ENCODE data around the gene ALK. TPM values are rescaled to one million over a fixed set of nuclear protein-coding genes. Genes with fewer than 3 reads are reported as not detected.

ALK gene
- total RNA-seq, 2 experiments from 2014 or later: not detected

DNA sequence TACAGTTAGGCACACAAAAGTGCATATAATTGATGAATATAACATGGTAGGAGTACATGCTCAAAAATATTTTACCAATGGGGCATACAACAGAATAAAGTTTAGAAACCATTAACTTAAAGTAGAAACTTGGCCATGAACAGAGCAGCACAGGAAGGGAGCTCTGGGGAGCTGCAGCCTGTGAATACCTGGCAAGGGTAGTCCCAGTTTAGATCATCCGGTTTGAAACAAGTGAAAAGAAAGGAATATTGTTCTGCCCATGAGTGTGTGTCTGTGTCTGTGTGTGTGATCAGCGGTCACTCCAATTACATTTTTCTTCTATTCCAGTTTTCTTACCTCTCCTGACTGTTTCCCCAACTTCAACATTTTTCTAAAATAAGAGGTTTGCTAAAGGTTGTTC lies 233.0 kb downstream of the ALK start:
- ChIA-PET POLR2A (no interaction called here), CTCF (no interaction called here)

DNA sequence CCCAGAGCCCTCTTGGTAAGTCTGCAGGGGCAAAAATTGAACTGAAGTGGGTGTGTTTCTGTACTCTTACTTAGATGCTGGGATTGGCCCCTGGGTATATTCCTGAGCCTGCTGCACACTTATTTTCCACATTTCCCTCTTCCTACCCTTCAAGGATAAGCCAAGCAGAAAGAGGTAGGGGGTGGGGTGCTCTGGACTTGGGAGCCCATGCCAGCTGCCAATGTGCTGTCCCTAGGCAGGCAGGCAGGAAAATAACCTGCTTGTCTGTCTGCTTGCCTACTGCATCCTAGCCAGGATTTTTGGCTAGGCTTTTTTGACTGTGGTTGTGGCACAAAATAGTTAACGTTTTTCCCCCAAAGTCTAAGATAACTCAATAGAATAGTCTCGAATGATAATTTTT lies 234.3 kb downstream of the ALK start:
- CTCF ChIA-PET: no interaction called here
- POLR2A ChIA-PET: no interaction called here

DNA sequence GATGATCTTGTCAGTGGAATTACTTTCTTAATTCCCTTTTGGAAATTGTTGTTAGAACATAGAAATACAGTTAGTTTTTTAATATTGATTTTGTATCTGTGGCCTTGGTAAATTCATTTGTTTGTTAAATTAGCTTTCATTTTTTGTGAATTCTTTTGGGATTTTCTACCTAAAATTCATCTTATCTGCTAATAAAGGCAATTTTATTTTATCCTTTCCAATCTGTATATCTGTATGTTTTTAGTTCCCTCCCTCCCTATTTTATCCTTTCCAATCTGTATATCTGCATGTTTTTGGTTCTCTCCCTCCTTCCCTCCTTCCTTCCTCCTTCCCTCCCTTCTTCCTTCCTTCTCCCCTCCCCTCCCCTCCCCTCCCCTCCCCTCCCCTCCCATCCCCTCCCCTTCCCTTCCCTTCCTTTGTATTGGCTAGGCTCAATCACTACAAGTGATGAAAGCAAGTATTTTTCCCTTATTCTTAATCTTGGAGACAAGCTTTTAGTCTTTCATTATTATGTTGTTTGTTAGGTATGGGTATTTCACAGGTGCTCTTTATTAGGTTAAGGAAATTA lies 244.4 kb downstream of the ALK start:
- ChIA-PET CTCF (no interaction called here), POLR2A (no interaction called here)

DNA sequence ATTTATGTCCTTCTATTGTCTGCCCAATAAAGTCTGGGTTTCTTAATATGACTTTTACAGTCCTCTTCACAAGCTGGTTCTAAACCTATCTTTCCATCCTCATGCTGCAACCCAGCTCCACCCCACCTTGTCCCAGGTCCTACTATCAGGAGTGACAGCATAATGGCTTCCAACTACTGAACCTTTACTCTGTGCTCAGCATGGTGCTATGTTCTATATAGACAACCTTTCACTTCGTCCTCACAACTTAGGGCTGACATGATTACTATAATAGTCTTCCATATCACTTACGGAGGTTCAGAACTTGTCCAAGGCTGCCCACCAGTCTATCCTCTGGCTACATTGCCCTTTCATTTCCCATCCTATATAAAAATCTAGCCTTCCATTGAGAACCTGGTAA lies 256.8 kb downstream of the ALK start:
- ChIA-PET CTCF (no interaction called here), POLR2A (no interaction called here)

DNA sequence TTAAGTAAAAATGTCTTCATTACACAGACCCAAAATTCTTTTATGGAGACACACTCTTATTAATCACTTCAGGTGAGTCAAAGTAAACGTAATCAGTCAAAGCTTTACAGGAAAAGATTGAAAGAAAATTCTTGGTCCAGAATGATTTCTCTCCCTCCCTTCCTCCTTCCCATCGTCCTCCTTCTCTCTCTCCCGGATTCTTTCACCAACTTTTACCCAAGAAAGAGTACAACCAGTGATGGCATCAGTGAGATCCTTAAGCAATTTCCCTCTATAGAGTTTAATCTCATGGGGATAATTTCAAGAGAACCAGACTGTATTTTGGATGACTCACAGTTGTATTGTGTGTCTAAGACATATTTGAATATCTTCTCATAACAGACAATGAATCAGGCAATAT lies 258.1 kb downstream of the ALK start:
- ChIA-PET POLR2A (no interaction called here), CTCF (no interaction called here)

DNA sequence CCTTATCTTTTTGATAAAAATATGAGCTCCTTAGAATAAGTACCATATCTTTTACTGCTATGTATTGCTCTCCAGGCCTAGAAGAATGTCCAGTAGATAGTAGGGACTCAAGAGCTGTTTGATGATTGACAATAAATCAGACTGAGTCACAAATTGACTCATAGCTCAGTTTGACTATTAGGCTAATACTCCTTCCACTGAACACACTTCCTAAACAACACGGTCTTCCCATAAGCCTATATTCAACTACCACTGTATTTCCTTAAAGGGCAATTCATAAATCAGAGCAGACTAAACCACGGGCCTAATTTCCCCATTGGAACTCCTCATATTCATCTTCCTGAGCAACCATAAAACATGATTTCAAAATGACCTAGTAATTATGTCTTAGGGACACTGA lies 258.5 kb downstream of the ALK start:
- POLR2A ChIA-PET: no interaction called here
- CTCF ChIA-PET: no interaction called here

DNA sequence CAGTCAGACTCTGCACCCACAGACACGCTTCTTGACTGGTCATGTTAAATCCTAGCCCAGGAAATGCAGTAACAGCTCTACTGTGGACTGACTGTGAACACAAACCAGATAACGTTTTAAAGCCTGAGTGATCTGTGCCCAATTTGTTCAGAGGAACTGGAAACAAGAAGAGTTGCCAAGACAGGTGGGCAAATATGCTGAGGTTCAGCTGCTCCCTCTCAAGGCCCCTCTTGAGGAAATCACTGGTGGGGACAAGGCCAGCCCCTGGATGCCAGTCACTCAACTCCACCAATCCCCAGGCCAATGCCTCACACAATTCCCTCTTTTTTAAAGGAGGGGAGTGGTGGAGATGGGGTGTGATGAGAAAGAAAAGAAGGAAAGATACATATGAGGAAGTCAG lies 261.2 kb downstream of the ALK start:
- POLR2A ChIA-PET: no interaction called here
- CTCF ChIA-PET: no interaction called here

DNA sequence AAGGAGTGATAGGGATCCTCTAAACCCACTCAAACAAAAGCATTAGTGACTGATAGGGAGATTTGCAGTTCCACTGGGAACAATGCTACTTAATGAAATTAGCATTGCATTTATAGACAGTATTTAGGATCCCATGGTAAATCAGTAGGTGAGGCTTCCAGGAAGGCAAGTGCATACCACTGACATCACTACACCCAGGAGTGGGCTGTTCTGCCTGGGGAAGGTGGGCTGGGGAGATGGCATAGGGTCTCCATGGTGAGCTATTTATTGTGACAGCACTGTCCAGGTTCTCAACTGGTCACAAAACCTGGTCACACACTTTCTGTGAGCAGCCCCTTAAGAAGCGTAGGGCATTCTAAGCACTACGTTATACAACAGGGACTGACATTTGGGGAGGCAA lies 262.2 kb downstream of the ALK start:
- CTCF ChIA-PET: no interaction called here
- POLR2A ChIA-PET: no interaction called here

DNA sequence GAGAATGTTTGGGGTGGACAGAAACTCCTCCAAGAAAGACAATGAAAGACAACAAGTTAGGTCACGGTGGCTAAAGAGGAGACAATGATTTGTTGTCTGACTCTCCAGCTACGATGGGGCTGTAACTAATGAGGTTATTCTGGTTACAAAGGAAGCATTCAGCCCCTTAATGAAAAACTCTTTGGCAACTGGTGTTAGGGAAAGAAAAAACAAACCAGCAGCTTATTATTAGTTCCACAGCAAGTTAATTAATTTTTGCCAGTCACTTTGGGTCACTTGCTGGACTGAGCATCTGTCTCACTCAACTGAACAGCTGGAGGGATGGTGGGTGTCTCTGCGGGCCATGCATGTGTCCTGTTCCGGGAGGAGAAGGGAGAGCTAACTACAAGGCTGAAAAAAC lies 263.7 kb downstream of the ALK start:
- ChIA-PET CTCF (no interaction called here), POLR2A (no interaction called here)

DNA sequence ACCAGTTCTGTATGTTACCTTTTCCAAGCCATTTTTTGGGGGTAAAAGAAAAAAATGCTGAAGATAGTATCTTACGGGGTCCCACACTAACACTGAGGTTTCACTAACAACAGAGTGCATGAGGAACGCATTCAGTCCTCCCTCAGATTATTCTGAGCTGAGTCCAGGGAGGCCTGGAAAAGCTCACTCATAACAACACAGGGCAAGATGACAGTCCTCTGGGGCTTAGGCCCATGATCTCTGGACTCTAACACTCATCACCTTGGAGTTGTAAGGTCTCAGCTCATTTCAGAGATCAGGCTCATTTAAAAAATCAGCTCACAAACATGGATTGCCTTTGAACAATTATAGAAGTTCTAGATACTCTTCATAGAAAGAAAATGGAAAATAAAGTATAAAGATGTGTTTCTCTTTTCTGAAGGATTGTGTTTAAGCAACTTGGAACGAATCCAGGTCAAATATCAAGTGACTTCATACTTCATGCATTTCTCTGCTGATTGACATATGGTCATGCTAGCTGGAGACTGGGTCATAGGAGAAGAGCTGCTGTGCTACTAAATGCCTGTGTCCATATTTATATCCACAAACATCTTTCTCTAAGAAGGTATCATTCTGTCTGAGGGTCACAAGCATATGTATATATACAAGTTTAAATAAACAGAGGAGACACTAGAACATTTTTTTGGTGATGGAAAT lies 265.8 kb downstream of the ALK start:
- CTCF ChIA-PET: no interaction called here
- POLR2A ChIA-PET: no interaction called here

DNA sequence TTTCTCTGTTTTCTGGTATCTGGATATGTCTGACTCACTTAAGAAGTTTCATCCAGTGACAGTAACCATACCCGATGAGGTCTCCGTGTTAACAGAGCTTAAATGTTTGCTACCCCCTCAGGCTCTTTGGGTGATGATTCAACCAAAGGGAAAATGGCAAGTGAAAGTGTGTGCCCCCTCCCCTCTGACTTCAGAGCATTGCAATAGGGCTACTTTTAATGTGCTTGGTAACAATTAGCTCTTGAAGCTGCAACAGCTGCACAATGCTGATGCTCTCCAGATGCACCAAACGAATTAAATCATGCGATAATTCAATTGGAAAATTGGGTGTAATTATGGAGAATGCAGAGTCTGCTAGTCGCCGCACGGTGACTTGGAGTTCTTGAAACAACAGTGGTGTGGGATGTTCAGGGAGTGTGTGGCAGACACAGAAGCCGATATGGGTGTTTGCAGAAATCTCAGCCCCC lies 270.7 kb downstream of the ALK start:
- ChIA-PET CTCF (no interaction called here), POLR2A (no interaction called here)

DNA sequence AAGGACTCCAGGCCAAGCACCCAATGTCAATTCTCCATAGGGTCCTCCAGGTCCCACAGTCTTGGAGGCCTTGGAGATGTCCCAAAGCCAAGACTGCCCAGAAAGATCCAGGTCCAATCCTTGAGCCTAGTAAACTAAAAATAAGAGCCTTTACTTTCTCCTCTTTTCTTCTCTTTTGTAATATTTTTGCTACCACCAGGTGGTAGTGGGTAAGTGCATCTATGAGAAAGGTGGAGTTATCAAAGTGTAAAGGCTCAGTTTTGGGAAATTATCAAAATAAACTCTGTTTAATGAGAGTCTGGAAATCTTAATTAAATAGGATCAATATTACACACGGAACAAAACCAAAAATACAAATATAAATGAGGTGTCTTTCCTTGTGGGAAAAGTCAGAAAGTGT lies 276.4 kb downstream of the ALK start:
- ChIA-PET CTCF (no interaction called here), POLR2A (no interaction called here)

DNA sequence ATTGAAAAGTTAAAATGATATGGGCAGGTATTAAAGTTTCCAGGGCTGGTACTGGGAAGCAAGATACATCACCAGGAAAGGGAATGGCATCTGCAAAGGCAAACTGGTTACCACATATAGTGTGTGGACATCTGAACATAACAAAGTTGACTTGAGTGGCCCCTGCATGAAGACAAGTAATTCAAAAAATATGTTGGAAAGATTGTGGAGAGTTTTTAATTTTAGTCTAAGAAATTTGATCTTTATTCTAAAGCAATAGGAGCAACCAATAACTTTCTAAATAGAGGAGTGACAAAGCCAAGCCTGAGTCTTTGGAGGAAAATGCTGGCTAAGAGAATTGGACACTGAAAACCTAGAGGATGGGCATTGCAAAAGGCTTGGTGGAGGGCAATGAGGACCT lies 278.2 kb downstream of the ALK start:
- ChIA-PET POLR2A (no interaction called here), CTCF (no interaction called here)

DNA sequence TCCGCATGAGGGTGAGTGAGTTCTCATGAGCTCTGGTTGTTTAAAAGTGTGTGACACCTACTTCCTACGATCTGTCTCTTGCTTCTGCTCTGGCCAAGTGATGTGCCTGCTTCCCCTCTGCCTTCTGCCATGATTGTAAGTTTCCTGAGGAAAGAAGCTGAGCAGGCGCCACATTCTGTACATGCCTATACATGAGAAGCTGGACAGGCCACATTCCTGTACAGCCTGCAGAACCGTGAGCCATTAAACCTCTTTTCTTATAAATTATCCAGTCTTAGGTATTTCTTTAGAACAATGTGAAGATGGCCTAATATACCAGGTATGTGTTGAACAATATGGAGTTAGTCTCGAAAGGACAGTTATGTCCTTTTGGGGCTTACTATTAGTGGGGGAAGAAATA lies 281.0 kb downstream of the ALK start:
- POLR2A ChIA-PET: no interaction called here
- CTCF ChIA-PET: no interaction called here

DNA sequence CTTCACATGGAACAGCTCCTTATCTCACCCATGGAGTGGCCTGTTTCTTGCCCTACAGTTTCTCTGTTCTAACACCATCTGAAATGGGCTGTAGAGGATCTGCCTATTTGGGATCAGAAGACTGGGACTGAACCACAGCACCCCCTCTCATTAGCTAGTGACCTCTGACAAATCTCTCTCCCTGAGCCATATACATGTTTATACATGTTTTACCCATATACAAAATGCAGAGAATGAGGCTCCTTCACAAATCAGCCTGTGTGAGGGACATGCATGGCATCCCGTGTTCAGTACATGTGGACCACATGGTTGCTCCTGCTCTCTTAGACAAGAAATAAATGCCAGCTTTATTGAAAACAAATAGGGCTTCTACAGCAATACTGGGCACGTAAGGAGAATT lies 282.7 kb downstream of the ALK start:
- CTCF ChIA-PET: no interaction called here
- POLR2A ChIA-PET: no interaction called here

DNA sequence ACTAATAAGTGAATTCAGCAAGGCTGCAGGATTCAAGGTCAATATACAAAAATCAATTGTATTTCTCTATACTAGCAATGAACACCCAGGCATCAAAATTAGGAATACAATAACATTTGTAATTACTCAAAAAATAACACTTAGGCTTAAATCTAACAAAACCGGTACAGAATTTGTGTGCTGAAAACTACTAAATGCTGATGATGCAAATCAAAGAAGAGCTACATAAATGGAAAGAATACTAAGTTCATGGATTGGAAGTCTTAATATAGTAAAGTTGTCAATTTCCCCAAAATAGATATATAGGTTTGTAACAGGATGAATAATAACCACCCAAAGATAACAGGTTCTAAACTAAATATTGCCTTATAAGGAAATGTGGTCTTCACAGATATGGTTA lies 286.5 kb downstream of the ALK start:
- CTCF ChIA-PET: no interaction called here
- POLR2A ChIA-PET: no interaction called here

DNA sequence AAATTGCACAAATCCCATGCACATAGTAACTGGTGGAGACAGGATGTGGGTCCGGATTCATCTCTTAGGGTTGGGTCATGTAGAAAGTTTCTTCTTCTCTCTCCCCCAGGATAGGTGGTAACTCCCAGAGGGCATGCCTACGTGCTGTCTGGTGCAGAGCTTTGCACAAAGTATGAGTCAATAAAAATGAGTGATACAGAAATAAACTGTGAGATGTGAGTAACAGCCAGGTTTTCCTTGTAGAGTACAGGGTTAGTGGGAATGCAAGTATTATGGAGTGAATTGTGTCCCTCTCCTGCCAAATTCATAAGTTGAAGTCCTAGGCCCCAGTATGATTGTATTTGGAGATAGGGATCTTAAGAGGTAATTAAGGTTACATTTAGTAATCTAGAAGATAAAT lies 289.4 kb downstream of the ALK start:
- CTCF ChIA-PET: no interaction called here

DNA sequence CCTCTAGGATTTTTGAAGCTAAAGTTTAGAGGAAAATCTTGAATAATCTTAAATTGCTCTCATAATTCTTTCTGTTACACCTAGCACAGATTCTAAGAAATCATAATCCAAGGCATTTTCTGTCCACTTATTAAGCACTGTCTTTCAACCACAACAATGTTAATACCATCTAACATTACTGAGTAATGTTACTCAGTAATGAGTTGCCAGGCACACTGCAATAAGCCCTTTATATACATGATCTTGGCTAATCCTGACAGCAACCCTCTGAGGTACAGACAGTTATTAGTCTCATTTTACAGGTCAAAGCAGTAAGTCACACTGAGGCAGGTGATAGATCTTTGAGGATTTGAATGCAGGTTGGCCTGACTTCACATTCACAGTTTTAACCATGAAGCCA lies 291.9 kb downstream of the ALK start:
- CTCF ChIA-PET: no interaction called here

More for the DNA sequence above, 289.4 kb downstream of the ALK start:
- POLR2A ChIA-PET: no interaction called here

DNA sequence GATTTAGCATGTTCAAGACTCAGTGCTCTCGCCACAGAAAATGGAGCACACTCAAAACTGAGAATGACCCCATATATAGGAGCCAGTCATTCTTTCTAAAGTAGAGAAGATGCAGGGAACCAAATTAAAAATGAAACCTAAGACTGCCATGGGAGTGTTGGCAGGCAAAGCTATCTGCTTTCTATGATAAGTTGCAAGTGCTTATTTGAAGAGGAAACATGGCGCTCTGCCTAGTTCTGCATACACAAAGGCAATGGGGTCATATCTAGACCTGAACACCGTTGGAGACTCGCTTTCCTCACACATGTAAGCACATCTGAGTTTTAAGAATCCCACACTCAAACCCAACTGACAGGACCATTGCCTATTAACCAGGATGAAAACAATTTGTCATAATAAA lies 292.5 kb downstream of the ALK start:
- POLR2A ChIA-PET: no interaction called here
- CTCF ChIA-PET: no interaction called here

More for the DNA sequence above, 291.9 kb downstream of the ALK start:
- POLR2A ChIA-PET: no interaction called here

DNA sequence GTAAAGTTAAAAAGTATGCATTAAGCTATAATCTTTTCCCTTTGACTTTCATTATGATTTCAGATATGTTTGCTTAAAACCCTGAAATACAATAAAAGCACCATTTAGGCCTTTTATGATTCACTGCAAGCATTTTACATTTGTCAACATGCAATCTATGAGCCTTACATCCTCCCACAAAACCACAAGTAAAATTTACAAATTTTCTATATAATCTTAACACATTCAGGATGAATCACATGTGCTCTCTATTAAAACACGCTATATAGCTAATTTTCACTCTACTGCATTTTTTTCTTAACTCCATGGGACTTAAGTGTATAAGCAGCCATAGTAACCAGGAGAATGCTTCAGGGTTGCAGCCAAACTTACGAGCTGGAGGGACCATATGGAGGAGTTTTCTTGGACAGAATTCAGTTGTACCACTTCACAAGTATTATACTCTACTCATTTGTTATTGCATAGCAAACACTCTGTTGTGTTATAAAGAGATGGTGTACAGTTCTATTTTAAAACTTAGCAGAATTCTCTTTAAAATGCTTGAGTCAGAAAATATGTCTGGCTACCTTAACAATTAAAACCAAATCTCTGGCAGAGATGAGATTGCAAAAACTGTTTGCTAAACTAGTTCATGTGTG lies 293.2 kb downstream of the ALK start:
- ChIA-PET CTCF (no interaction called here), POLR2A (no interaction called here)

DNA sequence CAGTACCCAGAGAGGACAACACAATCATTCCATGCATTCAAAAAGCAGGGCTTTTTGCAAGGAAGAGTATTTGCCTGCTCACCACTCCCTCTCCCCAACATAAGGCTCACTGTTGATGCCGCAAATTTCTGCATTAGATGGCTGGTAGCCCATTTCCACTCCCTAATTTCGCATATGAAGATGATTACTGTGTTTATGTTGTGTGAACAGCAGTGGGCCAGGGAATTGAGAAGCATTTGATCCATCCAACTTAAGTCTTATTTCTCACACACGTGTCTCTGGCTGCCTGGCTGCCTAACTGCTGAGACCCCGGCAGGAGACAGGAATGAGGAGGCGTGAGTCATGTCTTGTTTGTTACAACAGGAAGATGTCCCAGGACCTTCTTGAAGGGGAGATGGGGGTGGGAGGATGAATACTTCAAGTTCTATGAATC lies 294.1 kb downstream of the ALK start:
- POLR2A ChIA-PET: no interaction called here
- CTCF ChIA-PET: no interaction called here

DNA sequence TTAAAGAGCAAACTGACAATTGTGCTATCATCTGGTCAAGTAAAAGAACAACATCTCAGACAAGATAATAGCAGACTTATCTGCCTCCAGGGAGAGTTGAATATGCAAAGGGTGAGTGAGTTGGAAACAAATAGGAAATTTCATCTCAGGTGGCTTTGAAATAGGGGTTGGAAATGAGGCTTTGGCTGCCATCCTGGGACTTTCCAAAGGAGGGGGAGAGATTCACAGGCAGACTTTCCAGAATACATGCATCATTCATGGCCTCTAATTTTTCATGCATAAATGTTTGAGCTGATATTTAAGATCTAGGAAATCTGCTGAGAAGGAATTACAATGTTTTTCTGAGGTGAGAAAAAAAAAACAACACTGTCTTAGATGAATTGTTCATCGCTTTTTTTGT lies 300.5 kb downstream of the ALK start:
- ChIA-PET CTCF (no interaction called here), POLR2A (no interaction called here)

Measured in activated CD8-positive, alpha-beta memory T cell treated with anti-CD3 and anti-CD28 coated beads for 36 hours (primary cell).